Common myeloid progenitor, CD34-positive (primary cell): ENCODE data around the gene ACVR1B.

Experiments used
- CTCF ChIA-PET: fragments of 350-600 bp; sonication (Branson Sonifier 250); formaldehyde crosslinking; loops from one replicate; lab custom pipeline; 2021; ENCODE audit warnings: antibody characterized with exemption; lab: Charles Lee
- POLR2A ChIA-PET: fragments of 350-600 bp; sonication (Branson Sonifier 250); formaldehyde crosslinking; loops from one replicate; lab custom pipeline; 2021; ENCODE audit warnings: antibody characterized with exemption; lab: Charles Lee
- DNase-seq, 3 donors: peaks; one replicate each; pipeline versions ENCODE4 v3.0.0 to v3.0.0-alpha.2; 2013
- H3K27ac ChIP-seq, 2 experiments: 1 replicate in 1 of 2; 2 replicates in 1 of 2; pipeline ENCODE4 v1.7.0; 2013; ENCODE audit warnings: inconsistent platforms in 2 of 2, low read length in 2 of 2, mild to moderate bottlenecking in 2 of 2, low read depth in 1 of 2, moderate library complexity in 1 of 2; ENCODE audit not compliant: severe bottlenecking in 2 of 2, insufficient read depth in 1 of 2, poor library complexity in 1 of 2
- H3K27me3 ChIP-seq, 5 experiments: replicated peaks in 2 of 5; 1 replicate in 3 of 5; 2 replicates in 2 of 5; pipeline versions ENCODE4 v1.6.1 to v1.7.0; 2013; ENCODE audit warnings: low read length in 4 of 5, mild to moderate bottlenecking in 2 of 5, moderate library complexity in 2 of 5, inconsistent platforms in 1 of 5; ENCODE audit not compliant: insufficient read depth in 5 of 5, control insufficient read depth in 4 of 5
- H3K36me3 ChIP-seq, 4 experiments: 1 replicate in 2 of 4; 2 replicates in 2 of 4; pipeline versions ENCODE4 v1.6.1 to v1.7.0; 2013; ENCODE audit warnings: low read length in 3 of 4, control low read depth in 1 of 4, mild to moderate bottlenecking in 1 of 4; ENCODE audit not compliant: control insufficient read depth in 4 of 4, insufficient read depth in 4 of 4
- H3K4me1 ChIP-seq, 4 experiments: 1 replicate in 3 of 4; 2 replicates in 1 of 4; pipeline versions ENCODE4 v1.6.1 to v1.7.1; 2013; ENCODE audit warnings: low read length in 3 of 4, mild to moderate bottlenecking in 3 of 4, control low read depth in 1 of 4, inconsistent platforms in 1 of 4, moderate library complexity in 1 of 4; ENCODE audit not compliant: control insufficient read depth in 4 of 4, insufficient read depth in 4 of 4; ENCODE audit errors: control extremely low read depth in 1 of 4
- H3K4me3 ChIP-seq, 7 experiments: 1 replicate in 4 of 7; 2 replicates in 3 of 7; pipeline versions ENCODE4 v1.5.1 to v1.7.0; 2013; ENCODE audit warnings: mild to moderate bottlenecking in 7 of 7, low read length in 6 of 7, moderate library complexity in 6 of 7, inconsistent platforms in 2 of 7, low read depth in 2 of 7, control low read depth in 1 of 7; ENCODE audit not compliant: insufficient read depth in 4 of 7, control insufficient read depth in 1 of 7; ENCODE audit errors: extremely low read depth in 1 of 7
- H3K9me3 ChIP-seq, 5 experiments: 1 replicate in 4 of 5; 2 replicates in 1 of 5; pipeline versions ENCODE4 v1.6.1 to v1.7.1; 2013; ENCODE audit warnings: low read length in 4 of 5, mild to moderate bottlenecking in 2 of 5, inconsistent platforms in 1 of 5, low read depth in 1 of 5, moderate library complexity in 1 of 5; ENCODE audit not compliant: control insufficient read depth in 4 of 5, insufficient read depth in 2 of 5; ENCODE audit errors: control extremely low read depth in 1 of 5
- WGBS: methylation state at CpG from one replicate; pipeline ENCODE4 v1.1.5; 2013; ENCODE audit not compliant: insufficient coverage; 5-methylcytosine and 5-hydroxymethylcytosine counted together

Gene ACVR1B

GRCh38 chr12:52010692-52011601, 59.4 kb downstream of the ACVR1B start:
- ChIA-PET POLR2A (interaction anchor here (7.6 kb wide), 1 partner anchor 10 kb away, joined by 120 read pairs; no protein-coding TSS in a partner anchor), CTCF (interaction anchor here (0.9 to 13.5 kb wide), 4 partner anchors 10 to 122 kb away, joined by 3 to 437 read pairs (median 80); no protein-coding TSS in a partner anchor)
- no peak for DNase-seq
- peaks cover 0 to 29% (median 8%) of the 10 kb centered on the region in 4 experiments for H3K36me3 ChIP-seq
- H3K27ac ChIP-seq, result no peak overlapping the region
- H3K4me1 ChIP-seq, result peaks cover 0 to 47% (median 38%) of the 10 kb centered on the region in 4 experiments
- 100% methylated on average over 6 of the region's 8 CpGs for WGBS
- peaks cover 0 to 4% (median 0%) of the 10 kb centered on the region in 5 experiments for H3K9me3 ChIP-seq
- H3K4me3 ChIP-seq, result peak overlapping the region in 1 of 7 experiments; percentile 19
- peaks cover 0 to 6% (median 4%) of the 10 kb centered on the region in 5 experiments for H3K27me3 ChIP-seq

DNA sequence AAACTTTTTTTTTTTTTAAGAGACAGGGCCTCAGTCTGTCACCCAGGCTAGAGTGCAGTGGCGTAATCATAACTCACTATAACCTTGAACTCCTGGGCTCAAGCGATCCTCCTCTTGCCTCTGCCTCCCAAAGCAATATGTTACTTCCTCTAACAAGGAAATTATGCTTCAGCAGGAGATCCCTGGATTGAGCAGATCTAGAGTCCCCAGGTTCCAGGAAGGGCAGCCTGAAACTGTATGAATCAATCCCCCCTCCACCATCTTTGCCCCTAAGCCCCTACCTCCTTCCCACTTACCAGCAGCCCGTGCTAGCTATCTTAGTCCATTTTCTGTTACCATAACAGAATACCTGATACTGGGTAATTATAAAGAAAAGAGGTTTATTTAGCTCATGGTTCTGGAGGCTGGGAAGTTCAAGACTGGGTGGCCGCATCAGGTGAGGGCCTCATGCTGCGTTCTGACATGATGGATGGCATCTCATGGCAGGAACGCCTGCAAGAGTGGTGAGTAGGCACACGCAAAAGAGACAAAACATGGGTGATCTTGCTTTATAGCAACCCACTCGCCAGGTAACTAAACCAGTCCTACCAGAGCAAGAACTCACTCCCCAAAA, 60.2 kb downstream of the ACVR1B start:
- Histone ChIP-seq H3K4me3 (no peak overlapping the region), H3K9me3 (peaks cover 0 to 4% (median 0%) of the 10 kb centered on the region in 5 experiments), H3K4me1 (peaks cover 0 to 42% (median 31%) of the 10 kb centered on the region in 4 experiments), H3K27me3 (no peaks in the 10 kb centered on the region), H3K27ac (no peak overlapping the region), H3K36me3 (peaks cover 0 to 29% (median 8%) of the 10 kb centered on the region in 4 experiments)
- POLR2A ChIA-PET, result interaction anchor here (7.6 kb wide), 1 partner anchor 10 kb away, joined by 120 read pairs; no protein-coding TSS in a partner anchor
- CTCF ChIA-PET, result interaction anchor here (1.1 to 13.5 kb wide), 3 partner anchors 8 to 120 kb away, joined by 5 to 437 read pairs (median 6); no protein-coding TSS in a partner anchor
- peak in 1 of 3 donors; percentile 6 for DNase-seq
- 96% methylated on average over 6 of the region's 8 CpGs for WGBS

GRCh38 chr12:52013626-52014310, 62.3 kb downstream of the ACVR1B start:
- ChIA-PET CTCF (interaction anchor here (0.9 to 13.5 kb wide), 4 partner anchors 7 to 16 kb away, joined by 3 to 437 read pairs (median 4); no protein-coding TSS in a partner anchor), POLR2A (interaction anchor here (1.1 to 1.7 kb wide), 3 partner anchors 8 to 10 kb away, joined by 3 to 7 read pairs (median 3); no protein-coding TSS in a partner anchor)
- WGBS, result 92% methylated on average over 14 of the region's 16 CpGs

DNA sequence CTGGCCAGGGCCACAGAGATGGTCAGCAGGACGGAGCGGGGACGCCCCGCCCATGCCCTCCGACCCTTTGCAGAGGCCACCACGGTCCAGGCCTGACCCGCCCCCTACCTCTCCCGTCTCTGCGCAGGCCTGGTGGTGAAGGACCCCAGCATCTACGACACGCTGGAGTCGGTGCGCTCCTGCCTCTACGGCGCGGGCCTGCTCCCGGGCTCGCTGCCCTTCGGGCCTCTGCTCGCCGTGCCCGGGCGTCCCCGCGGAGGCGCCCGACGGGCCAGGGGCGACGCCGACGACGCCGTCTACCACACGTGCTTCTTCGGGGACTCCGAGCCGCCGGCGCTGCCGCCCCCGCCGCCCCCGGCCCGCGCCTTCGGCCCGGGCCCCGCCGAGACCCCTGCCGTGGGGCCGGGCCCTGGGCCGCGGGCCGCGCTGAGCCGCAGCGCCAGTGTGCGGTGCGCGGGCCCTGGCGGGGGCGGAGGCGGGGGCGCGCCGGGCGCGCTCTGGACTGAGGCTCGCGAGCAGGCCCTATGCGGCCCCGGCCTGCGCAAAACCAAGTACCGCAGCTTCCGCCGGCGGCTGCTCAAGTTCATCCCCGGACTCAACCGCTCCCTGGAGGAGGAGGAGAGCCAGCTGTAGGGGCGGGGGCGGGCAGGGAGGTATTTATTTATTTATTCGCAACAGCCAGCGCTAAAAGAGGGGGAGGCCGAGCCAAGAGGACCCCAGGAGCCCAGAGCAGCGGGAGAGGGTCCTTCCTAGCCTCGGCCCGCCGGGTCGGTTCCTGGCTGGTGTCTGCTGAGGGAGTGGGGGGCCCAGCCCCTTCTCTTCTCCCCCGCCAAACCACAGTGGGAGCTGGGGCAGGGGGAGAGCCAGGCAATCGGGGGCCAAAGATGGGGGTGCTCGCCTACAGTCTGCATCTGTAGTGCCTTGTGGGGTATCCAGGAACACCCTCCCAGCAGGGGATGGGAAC, 63.4 kb downstream of the ACVR1B start:
- 94% methylated on average over 75 of the region's 93 CpGs for WGBS
- H3K27ac ChIP-seq, result no peak overlapping the region
- no peak for DNase-seq
- POLR2A ChIA-PET, result interaction anchor here (1.4 to 2.8 kb wide), 2 partner anchors 8 to 9 kb away, joined by 3 to 11 read pairs; partner anchors contain the start of gene TAMALIN
- peaks cover 0 to 4% (median 0%) of the 10 kb centered on the region in 5 experiments for H3K9me3 ChIP-seq
- H3K4me1 ChIP-seq, result peaks cover 0 to 12% (median 10%) of the 10 kb centered on the region in 4 experiments
- CTCF ChIA-PET, result interaction anchor here (0.8 to 13.5 kb wide), 7 partner anchors 6 to 21 kb away, joined by 3 to 437 read pairs (median 5); partner anchors contain the start of gene TAMALIN
- no peaks in the 10 kb centered on the region for H3K27me3 ChIP-seq
- peaks cover 0 to 29% (median 8%) of the 10 kb centered on the region in 4 experiments for H3K36me3 ChIP-seq
- no peak overlapping the region for H3K4me3 ChIP-seq

More at GRCh38 chr12:52013626-52014310, 62.3 kb downstream of the ACVR1B start:
- no peak overlapping the region for H3K4me3 ChIP-seq
- H3K36me3 ChIP-seq, result peaks cover 0 to 29% (median 8%) of the 10 kb centered on the region in 4 experiments
- H3K4me1 ChIP-seq, result peaks cover 0 to 22% (median 16%) of the 10 kb centered on the region in 4 experiments
- DNase-seq, result peak in 1 of 3 donors; percentile 6
- H3K27me3 ChIP-seq, result no peaks in the 10 kb centered on the region
- no peak overlapping the region for H3K27ac ChIP-seq
- peaks cover 0 to 4% (median 0%) of the 10 kb centered on the region in 5 experiments for H3K9me3 ChIP-seq

DNA sequence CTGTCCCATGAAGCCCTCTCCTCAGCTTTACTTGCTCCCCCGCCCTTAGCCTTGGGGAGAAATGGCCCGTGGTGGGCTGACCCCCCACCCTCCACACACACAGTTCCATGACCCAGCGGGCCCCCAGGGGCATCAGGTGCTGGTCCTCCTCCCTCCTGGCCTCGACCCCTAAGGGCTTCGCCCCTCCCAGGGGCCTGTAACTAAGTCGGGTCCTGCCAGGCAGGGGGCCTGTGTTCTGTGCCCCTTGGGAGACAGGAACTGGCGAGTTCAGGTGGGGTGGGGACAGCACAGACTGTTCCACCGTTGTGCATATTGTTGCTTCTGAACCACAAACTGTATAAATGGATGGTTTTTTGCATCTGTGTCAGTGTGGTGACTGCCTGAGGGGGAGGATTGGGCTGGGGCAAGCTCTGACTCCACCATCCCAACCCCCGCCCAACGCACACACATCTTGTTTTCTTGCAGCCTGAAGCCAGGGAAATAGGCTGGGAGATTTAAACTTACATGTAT, 64.1 kb downstream of the ACVR1B start:
- CTCF ChIA-PET, result interaction anchor here (0.8 to 12.9 kb wide), 3 partner anchors 8 to 21 kb away, joined by 4 to 437 read pairs (median 377); partner anchors contain the start of gene TAMALIN
- no peaks in the 10 kb centered on the region for H3K27me3 ChIP-seq
- no peak overlapping the region for H3K4me3 ChIP-seq
- POLR2A ChIA-PET, result interaction anchor here (0.7 to 2.8 kb wide), 2 partner anchors 9 to 23 kb away, joined by 4 to 11 read pairs; partner anchors contain the start of gene TAMALIN
- peaks cover 0 to 4% (median 0%) of the 10 kb centered on the region in 5 experiments for H3K9me3 ChIP-seq
- peaks cover 0 to 11% (median 9%) of the 10 kb centered on the region in 4 experiments for H3K4me1 ChIP-seq
- 93% methylated on average over 6 of the region's 10 CpGs for WGBS
- peak in 2 of 3 donors; percentile 35 to 46 for DNase-seq
- H3K36me3 ChIP-seq, result peaks cover 0 to 29% (median 8%) of the 10 kb centered on the region in 4 experiments
- H3K27ac ChIP-seq, result no peak overlapping the region
